ENCODE measurements around the gene CLEC6A.
"Not testable (repeated sequence)": the region's sequence is repeated elsewhere in the genome, so short reads cannot be mapped to it uniquely, and the experiment has no call there.

The CLEC6A gene

DNA sequence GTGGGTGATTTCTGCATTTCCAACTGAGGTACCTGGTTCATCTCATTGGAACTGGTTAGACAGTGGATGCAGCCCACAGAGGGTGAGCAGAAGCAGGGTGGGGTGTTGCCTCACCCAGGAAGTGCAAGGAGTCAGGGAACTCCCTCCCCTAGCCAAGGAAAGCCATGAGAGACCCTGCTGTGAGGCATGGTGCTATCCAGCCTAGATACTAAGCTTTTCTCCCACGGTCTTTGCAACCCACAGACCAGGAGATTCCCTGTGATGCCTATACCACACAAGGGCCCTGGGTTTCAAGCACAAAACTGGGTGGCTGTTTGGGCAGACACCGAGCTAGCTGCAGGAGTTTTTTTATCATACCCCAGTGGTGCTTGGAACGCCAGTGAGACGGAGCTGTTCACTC lies 39.9 kb downstream of the CLEC6A start:
- DNase-seq = peak in 2 of 3 donors; percentile 47 to 52

DNA sequence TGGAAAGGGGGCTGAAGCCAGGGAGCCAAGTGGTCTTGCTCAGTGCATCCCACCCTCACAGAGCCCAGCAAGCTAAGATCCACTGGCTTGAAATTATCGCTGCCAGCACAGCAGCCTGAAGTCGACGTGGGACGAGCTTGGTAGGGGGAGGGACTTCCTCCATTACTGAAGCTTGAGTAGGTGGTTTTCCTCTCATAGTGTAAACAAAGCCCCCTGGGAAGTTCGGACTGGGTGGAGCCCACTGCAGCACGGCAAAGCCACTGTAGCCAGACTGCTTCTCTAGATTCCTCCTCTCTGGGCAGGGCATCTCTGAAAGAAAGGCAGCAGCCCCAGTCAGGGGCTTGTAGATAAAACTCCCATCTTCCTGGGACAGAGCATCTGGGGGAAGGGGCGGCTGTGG lies 40.3 kb downstream of the CLEC6A start:
- not testable (repeated sequence) for DNase-seq

DNA sequence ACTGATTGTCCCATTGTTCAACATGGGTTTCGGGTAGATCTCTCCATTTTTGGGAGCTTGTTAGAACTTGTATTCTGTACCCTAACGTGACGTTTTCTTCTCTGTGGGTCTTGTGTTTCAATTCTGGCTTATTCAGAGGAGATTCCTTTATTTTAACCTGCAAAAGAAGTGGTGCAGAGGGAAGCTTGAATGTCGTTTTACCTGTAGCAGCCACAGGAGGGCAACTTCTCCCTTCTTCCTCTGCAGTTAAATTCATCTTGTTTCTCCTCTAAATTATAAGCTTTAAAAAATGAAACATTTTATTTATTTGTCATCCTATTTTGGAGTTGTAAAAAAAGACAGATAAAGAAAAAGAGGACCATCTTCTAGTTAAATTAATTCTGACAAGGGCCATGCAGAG lies 43.9 kb downstream of the CLEC6A start:
- peak in 1 of 3 donors; percentile 36 for DNase-seq

DNA sequence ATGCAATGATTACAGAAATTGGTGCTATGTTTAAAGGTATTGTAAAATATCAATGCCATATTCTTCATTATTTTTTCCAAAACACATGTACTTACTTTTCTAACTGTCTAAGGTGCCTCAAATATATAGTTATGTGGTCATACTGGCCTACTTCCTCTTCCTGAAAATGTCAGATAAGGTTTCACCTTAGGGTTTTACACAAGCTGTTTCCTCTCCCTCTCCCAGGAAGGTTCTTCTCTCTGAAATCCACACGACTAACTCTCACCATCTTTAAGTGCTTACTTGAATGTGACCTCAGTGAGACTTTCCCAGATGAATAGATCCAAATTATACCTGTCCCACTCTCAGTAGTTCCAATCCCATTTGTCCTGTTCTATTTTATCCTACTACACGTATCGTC lies 46.0 kb downstream of the CLEC6A start:
- no peak for DNase-seq

DNA sequence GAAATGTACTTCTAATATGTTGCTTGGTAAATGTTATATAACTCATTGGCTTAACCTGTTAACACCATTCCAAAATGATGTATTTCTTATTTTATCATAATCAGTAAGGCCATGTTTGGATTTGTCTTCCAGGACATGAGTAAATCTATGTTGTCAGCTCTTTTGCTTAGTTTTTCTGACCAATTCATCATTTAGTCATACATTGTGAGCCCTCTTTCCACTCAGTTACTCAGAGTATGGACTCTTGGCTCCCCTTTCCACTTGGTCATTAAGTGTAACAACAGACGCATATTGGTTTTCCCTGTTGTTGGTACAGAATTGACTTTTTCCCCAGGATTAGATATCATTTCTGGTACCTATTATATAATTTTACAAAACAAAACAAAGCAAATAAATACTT lies 48.6 kb downstream of the CLEC6A start:
- no peak for DNase-seq

DNA sequence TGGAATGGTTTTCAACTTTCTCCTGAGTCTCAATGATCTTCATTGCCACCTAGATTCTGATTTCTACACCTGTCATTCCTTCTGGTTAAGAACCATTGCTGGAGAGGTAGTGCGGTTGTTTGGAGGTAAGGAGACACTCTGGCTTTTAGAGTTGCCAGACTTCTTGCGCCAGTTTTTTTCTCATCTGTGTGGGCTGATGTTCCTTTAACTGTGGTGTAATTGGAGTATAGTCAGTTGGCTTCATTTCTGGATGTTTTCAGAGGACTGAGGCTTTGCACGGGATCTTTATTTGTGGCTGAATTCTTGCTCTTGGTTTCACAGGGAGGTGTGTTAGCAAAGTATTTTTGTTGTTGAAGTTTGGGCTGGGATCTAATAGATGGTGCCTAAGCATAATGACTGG lies 51.8 kb downstream of the CLEC6A start:
- no peak for DNase-seq

DNA sequence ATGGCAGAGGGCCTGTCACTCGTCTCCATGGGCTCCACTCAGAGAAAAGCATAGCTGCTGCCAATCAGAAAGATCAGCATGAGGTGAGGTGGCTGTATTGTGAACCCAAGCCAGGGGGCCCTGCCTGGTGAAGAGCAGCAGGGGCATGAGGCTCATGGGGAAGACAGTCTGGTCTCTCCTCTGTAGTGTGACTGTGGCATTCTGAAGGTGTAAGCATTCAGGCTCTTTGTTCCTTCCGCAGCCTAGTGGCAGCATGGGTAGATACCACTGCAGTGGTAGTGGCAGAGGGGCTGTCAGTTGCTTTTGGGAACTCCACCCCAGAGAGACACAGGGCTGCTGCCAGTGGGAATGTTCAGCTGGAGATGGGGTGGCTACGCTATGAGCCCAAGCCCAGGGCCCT lies 52.5 kb downstream of the CLEC6A start:
- no peak for DNase-seq

DNA sequence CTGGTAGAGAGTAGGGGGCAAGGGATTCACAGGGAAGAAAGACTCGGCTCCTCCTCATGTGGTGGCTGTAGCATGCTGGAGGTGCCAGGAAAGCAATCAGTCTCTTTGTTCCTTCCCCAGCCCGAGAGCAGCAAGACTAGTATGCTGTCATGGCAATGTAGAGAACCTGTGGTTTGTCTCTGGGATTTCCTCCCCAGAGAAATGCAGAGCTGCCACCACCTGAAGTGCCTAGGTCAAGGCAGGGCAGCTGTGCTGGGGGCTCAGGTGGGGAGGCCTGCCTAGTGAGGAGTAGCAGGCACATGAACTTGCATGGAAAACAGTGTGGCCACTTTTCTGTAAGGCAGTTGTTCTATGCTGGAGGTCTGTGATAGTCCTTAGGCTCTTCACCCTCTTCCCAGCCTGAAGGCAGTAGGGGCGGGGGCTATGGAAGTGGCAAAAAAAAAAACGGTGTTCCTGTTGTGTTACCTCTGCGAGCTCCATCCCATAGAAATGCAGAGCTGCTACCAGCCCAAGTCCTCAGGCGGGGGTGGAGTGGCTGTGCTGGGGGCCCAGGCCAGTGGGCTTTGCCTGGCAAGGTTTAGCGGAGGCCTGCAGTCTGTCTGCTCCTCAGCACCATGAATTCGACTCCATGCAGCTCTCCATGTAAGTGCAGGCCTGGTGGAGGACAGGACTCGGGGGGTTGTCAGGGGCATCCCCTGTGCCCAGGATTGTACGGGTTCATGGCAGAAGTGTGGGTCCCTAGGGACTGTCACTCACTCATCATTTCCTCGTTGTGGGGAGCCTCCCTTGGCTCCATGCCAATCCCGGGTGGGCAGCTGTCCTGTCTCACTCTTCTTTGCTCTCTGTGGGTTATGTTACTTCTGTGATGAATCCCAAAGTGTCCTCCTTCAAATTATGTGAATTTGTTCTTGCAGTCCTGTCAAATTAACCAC lies 53.4 kb downstream of the CLEC6A start:
- no peak for DNase-seq

DNA sequence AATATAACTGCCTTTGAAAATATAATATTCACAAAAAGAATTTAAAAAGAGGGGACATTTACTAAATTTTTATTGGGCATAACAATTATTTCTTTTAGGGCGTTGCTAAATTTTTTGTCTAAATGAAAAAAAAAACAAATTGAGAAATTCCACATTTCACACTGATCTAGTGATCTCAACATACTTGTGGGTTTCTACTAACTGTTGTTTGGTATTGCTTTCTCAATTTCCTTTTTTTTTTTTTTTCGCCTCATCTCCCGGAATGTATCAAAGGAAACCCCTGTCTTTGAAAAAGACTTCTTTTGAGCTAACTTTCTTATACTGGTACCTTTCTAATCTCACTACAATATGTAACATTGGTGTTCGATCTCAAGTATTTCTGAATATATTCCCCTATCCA lies 57.5 kb downstream of the CLEC6A start, which contains the start of gene CLEC4D:
Gene CLEC4D (plus strand): TSS at position 248 of the 400 bp plus-strand sequence. CDS start 230 bp downstream, outside the sequence.
- peak; percentile 38 to 82 (median 76) for DNase-seq

DNA sequence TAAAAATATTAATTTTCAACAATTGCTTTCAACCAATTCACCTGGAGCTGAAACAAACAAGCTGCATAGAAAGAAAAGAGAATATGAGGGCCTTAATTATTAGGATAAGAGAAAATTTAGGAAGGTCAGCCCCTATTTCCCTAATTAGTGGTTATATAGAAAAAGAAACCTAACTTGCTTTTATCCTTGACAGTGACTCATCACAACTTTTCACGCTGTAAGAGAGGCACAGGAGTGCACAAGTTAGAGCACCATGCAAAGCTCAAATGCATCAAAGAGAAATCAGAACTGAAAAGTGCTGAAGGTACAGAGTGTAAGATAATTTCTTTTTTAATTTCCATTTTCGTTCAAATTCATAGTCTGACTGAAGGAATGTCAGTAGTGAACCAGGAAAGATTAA lies 62.2 kb downstream of the CLEC6A start:
- peak in 2 of 3 donors; percentile 47 to 60 for DNase-seq

DNA sequence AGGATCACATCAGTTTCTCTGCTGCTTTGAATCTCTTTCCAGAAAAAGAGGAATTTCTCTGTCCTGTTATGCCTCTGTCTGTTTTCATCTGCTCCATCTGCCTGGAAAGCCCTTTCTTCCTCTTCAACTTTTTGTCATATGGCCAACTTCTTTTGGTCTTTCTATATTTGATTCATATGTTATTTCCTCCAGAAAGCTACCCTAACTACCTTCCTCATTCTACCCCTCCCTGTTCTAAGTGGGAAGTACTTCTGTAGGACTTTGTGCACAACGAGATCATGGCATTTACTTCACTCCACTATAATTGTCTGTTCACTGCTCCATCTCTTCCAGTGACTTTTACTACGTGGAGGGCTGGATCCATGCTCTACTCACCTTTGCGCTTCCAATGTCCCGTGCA lies 63.4 kb downstream of the CLEC6A start:
- peak; percentile 52 to 83 (median 81) for DNase-seq

DNA sequence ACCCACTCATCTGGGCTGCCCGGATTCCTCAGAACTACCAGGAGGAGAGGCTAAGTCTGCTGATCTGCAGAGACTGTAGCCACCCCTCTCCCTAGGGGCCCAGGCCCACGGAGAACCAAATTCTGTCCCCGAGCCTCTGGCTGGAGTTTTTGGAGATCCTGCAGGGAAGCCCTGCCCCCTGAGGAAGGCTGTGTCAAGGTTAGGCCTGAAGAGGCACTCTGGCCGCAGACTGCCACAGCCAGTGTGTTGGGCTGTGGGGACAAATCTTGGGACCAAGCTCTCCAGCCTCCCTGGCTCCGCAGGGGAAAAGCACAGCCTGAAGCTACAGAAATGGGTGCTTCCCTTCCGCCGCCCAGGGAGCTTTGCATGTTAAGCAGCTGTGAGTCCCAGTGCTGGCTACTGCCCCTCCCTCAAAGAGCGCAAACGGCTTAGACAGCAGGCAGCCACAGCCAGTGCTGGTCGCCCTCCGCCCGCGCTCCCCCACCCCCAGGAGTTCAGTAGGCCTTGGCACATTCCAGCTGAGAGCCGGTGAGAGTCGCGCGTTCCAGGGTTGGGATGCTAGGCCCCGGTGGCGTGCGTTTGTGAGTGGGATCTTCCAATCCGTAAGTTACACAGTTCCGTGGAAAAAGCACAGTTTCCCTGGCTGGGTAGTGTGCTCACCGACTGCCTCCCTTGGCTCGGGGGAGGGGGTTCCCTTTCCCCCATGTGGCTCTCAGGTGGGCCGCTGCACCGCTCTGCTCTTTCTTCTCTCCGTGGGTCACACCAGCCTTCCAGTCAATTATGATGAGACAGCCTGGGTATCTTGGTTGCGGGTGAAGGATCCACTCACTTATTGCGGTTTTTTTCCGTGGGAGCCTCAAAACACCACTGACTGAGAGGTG lies 71.7 kb downstream of the CLEC6A start:
- no peak for DNase-seq
